GM19240 (cell line): ENCODE results near the gene TNFRSF21.
A peak's percentile ranks its signal among the peaks of the same experiment; 100 is the strongest.
"Not testable (repeated sequence)": the region's sequence is repeated elsewhere in the genome, so short reads cannot be mapped to it uniquely, and the experiment has no call there.

ENCODE experiments used
- DNase-seq: peaks from one replicate; pipeline ENCODE4 v3.0.0; 2011; ENCODE audit warnings: low spot score; ENCODE audit not compliant: insufficient read length

TNFRSF21 gene

DNA sequence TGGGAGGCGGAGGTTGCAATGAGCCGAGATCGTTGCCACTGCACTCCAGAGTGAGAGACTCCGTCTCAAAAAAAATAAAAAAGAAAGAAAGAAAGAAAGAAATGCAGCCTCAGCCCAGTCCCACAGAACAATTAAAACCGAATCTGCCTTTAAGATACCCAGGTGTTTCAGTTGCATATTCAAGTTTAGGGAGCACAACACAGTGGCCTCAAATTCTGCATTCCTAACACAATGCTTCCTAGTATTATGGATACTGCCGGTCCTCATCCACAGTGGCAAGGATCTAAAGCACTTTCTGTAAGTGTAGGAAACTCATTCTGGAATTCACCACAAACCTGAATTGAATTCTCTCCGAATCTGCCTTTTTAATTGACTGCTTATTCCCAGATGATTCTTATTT is 80.5 kb downstream of the TNFRSF21 start:
- no peak for DNase-seq

DNA sequence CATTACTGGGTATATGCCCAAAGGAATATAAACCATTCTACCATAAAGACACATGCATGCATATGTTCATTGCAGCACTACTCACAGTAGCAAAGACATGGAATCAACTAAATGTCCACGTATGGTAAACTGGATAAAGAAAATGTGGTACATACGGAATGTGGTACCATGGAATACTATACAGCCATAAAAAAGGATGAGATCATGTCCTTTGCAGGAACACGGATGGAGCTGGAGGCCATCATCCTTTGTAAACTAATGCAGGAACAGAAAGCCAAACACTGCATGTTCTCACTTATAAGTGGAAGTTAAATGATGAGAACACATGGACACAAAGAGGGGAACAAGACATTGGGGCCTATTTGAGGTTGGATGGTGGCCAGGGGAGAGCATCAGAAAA is 81.6 kb downstream of the TNFRSF21 start:
- not testable (repeated sequence) for DNase-seq

DNA sequence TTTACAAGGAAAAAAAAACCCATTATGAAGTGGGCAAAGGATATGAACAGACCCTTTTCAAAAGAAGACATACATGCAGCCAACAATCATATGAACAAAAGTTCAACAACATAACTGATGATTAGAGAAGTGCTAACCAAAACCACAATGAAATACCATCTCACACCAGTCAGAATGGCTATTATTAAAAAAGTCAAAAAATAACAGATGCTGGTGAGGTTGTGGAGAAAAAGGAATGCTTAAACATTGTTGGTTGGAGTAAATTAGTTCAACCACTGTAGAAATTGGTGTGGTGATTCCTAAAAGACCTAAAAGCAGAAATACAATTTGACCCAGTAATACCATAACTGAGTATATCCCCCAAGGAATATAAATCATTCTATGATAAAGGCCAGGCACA is 86.5 kb downstream of the TNFRSF21 start:
- not testable (repeated sequence) for DNase-seq

- DNase-seq, result no peak
These were observed 88.1 kb downstream of the TNFRSF21 start for GRCh38 chr6:47221565-47221964.

GRCh38 chr6:47209632-47210031 is 100.1 kb downstream of the TNFRSF21 start:
- no peak for DNase-seq

DNA sequence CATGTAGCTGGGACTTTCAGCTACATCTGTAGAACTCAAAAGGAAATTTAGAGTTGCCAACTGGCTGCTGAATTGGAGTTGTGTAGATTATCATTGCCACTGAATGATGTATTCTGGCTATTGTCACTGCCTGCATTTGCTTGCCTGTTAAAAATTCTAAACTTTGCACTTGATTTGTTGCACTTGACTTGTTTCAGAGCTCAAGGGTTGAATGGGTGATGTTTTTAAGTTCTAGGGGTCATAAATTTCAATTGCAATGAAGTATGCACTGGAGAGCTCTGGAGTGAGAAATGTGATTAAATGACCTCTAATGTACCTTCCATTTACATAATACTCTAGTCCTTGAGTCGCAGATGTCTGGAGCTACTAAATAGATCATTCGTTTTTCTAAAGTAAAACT is 102.4 kb downstream of the TNFRSF21 start:
- no peak for DNase-seq

DNA sequence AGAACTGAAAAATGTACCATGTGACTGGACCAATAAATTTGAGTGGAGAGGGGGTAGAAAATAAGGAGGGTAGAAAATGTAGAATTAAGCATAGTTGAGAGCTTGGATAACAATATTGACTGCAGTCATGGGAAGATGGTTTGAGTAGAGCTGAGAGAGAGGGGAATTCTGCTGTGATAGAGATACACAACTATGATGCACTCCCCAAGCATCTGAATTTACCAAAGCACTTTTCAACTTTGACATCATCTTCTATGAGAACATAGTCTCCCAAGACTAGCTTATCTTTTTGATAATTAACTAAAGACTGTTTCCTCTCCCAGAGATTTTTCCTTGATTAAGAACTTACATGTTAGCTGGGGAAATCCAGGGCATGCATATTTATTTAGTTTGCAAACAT is 103.1 kb downstream of the TNFRSF21 start:
- no peak for DNase-seq

GRCh38 chr6:47203938-47204611 is 105.6 kb downstream of the TNFRSF21 start:
- DNase-seq, result no peak

GRCh38 chr6:47203266-47203937 is 106.3 kb downstream of the TNFRSF21 start:
- peak; percentile 16 for DNase-seq

GRCh38 chr6:47202644-47203205 is 107.0 kb downstream of the TNFRSF21 start:
- no peak for DNase-seq

DNA sequence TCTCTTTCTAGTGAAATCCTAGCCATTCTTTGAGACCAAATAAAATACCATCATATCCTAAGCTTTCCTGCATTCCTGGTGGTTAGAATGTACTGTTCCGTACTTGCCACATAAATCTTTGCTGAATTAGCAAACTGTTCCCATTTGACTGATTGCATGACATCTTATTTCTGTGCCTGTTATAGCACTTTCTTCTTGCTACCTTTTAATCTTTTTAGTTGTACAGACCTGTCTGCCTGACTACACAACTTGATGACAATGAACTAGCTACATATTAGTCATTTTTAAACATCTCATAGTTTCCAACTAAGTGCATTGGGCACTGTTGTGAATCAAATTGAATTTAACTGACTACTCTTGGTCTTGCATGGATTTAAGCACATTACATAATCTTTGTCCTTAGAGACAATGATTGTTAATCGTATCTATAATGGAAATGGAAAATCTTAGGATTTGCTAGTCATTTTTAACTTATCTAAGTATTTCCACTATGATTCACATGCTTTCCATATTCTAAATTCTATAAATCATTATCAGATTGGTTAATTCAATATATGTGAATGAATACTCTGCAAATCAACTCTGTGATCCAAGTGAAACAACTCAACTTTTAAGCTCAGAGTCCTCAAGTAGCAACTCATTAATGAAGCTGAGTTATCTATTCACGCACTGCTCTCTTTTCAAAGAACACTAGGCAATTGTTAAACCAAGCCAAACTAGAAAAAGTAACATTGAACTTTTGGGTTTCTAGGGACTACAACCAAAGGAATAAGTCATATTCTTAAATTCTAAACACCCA is 109.0 kb downstream of the TNFRSF21 start:
- no peak for DNase-seq

DNA sequence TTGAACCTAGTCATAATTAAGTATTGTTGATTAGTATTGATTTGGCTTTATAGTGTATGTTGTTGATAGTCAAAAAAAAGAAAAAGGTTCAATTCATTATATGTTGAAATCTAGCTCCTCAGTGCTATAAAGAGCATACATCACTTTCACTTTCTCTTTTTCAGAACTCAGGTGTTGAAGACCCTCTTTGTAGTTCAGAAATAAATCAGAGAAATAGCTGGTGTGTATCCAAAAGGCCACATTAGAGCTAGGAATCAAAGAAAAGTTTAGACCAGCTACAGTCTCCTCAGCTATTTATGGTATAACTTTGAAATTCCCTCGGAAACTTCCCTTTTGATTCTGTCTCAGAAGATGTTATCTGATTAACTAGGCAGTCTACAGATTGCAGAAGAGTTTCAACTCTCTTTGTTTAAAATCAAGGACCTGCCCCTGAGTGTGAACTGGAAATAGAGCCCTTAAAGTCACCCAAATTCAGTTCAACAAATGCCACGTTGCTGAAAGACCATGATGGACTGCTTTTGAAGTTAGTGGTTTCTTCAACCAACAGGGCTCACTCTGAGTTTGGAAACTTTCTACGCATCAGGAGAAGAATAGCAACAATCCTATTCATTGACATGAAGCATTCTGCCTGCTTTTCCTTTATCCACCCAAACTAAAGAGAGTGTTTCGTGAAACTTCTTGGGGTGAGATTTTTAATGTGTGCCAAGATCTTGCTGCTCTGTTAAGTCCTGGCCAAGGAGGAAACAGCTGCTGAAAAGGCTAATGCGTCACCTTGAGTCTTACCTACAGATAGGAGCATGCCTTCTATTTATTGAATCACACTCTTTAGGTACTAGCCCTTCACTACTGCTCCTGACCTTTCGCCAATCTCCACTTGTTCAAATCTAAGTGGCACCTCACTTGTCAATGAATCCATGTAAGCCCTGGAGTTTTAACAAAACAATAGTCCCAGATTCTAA is 111.7 kb downstream of the TNFRSF21 start:
- no peak for DNase-seq

GRCh38 chr6:47196113-47196512 is 113.6 kb downstream of the TNFRSF21 start:
- no peak for DNase-seq

DNA sequence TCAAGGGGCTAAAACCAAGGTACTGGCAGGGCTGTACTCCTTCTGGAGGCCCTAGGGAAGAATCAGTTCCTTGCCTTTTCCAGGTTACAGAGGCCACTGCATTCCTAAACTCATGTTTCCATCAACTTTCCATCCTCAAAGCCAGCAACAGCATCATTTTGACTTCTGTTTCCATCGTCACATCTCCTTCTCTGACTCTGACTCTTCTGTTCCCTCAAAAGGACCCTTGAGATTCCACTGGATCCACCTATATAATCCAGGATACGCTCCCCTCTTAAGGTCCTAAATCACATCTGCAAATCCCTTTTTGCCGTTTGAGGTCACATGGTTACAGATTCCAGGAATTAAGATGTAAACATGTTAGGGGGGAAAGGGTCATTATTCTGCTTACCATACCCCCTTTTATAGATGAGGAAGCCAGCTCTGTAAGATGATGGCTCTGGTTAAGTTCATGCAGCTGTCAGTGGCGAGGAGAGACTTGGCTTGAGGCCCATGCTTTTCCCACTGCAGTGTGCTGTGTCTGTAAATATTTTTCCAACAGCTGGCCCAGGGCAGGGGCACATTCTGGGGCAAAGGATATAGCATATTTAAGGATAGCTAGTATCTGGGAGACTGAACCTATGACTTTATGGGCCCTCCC is 114.6 kb downstream of the TNFRSF21 start:
- DNase-seq, result no peak

GRCh38 chr6:47188588-47189021 is 121.1 kb downstream of the TNFRSF21 start:
- no peak for DNase-seq

- no peak for DNase-seq
These were observed 121.7 kb downstream of the TNFRSF21 start for GRCh38 chr6:47187893-47188587.

DNA sequence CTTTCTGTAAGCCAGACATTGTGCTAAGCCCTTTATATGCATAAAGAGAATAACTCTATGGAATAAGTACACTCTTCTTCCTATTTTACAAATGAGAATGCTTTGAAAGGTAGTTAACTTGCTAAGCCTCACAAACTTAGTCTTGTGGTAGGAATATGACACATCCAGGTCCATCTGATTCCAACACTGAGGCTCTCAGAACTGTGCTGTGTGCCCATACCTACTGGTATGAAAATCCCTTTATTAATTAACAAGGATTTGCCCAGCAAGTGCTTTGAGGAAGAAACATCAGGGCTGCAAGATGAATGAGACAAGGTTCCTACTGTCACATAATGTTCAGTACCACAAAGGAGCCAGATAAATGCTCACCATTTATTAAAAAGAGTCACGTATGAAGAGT is 122.6 kb downstream of the TNFRSF21 start:
- no peak for DNase-seq

- DNase-seq, result no peak
These were observed 127.3 kb downstream of the TNFRSF21 start for GRCh38 chr6:47182291-47182957.

DNA sequence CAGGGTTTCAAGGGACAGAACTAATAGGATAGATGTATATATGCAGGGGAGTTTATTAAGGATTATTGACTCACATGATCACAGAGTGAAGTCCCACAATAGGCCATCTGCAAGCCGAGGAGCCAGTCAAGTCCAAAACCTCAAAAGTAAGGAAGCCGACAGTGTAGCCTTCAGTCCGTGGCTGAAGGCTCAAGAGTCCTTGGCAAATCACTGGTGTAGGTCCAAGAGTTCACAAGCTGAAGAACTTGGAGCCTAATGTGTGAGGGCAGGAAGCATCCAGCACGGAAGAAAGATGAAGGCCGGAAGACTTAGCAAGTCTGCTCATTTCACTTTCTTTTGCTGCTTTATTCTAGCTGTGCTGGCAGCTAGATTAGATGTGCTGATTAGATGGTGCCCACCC is 128.0 kb downstream of the TNFRSF21 start:
- no peak for DNase-seq
